NOMO-1 treated with DMSO at 0.1 percent for 48 hours (cell line): Measurements from ENCODE around the gene GPR31.

Source experiments
- DNase-seq: peaks from one replicate; lab custom pipeline; 2025; ENCODE audit not compliant: unreplicated experiment; lab: John Stamatoyannopoulos, UW

Gene GPR31

GRCh38 chr6:167120583-167120903 is 37.2 kb downstream of the GPR31 start:
- DNase-seq: peak; percentile 42

- no peak for DNase-seq
These were observed 37.9 kb downstream of the GPR31 start for GRCh38 chr6:167119670-167120582.

GRCh38 chr6:167118839-167119238 is 38.9 kb downstream of the GPR31 start:
- no peak for DNase-seq

GRCh38 chr6:167118006-167118405 is 39.8 kb downstream of the GPR31 start:
- DNase-seq: no peak

- no peak for DNase-seq
These were observed 40.9 kb downstream of the GPR31 start for GRCh38 chr6:167116838-167117228.

GRCh38 chr6:167116109-167116837 is 41.5 kb downstream of the GPR31 start:
- DNase-seq: no peak

GRCh38 chr6:167115054-167115453 is 42.7 kb downstream of the GPR31 start:
- no peak for DNase-seq

GRCh38 chr6:167113935-167114910 is 43.6 kb downstream of the GPR31 start:
- DNase-seq: no peak

- DNase-seq: peak; percentile 17
These were observed 44.6 kb downstream of the GPR31 start for GRCh38 chr6:167113047-167113754.

- DNase-seq: no peak
These were observed 45.4 kb downstream of the GPR31 start for GRCh38 chr6:167112421-167112820.

GRCh38 chr6:167111597-167111996 is 46.2 kb downstream of the GPR31 start:
- no peak for DNase-seq

- no peak for DNase-seq
These were observed 48.1 kb downstream of the GPR31 start for GRCh38 chr6:167109651-167110050.

- DNase-seq: no peak
These were observed 49.5 kb downstream of the GPR31 start for GRCh38 chr6:167108278-167108677.

GRCh38 chr6:167107787-167108186 is 50.0 kb downstream of the GPR31 start:
- no peak for DNase-seq

GRCh38 chr6:167106406-167106805 is 51.4 kb downstream of the GPR31 start:
- no peak for DNase-seq
